DMS53 (cell line): ENCODE measurements around the gene ATP2B3.
A peak's percentile ranks its signal among the peaks of the same experiment; 100 is the strongest.

ENCODE experiments used
- DNase-seq: peaks from one replicate; lab custom pipeline; 2025; lab: John Stamatoyannopoulos, UW

The ATP2B3 gene

GRCh38 chrX:153620576-153620975, 103.1 kb downstream of the ATP2B3 start:
- no peak for DNase-seq

GRCh38 chrX:153621949-153622598, 104.6 kb downstream of the ATP2B3 start:
- DNase-seq = no peak

- DNase-seq = no peak
These were observed 105.3 kb downstream of the ATP2B3 start for GRCh38 chrX:153622661-153623309.

GRCh38 chrX:153623310-153624029, 106.0 kb downstream of the ATP2B3 start:
- DNase-seq = no peak

GRCh38 chrX:153624196-153625091, 107.0 kb downstream of the ATP2B3 start:
- no peak for DNase-seq

- no peak for DNase-seq
These were observed 108.0 kb downstream of the ATP2B3 start for GRCh38 chrX:153625271-153626024.

- no peak for DNase-seq
These were observed 108.7 kb downstream of the ATP2B3 start for GRCh38 chrX:153626025-153626633.

- no peak for DNase-seq
These were observed 109.6 kb downstream of the ATP2B3 start for GRCh38 chrX:153626863-153627674.

GRCh38 chrX:153627675-153628111, 110.3 kb downstream of the ATP2B3 start:
- DNase-seq = peak; percentile 29

- DNase-seq = peak; percentile 29
These were observed 110.7 kb downstream of the ATP2B3 start for GRCh38 chrX:153628129-153628528.

- no peak for DNase-seq
These were observed 111.2 kb downstream of the ATP2B3 start for GRCh38 chrX:153628665-153629064.

GRCh38 chrX:153631346-153631745, 113.9 kb downstream of the ATP2B3 start:
- DNase-seq = no peak

GRCh38 chrX:153631907-153632594, 114.6 kb downstream of the ATP2B3 start:
- DNase-seq = no peak
